IPS-20b (cell line): ENCODE data around the gene IL6.

Experiments used
- H3K27ac ChIP-seq: one replicate; pipeline ENCODE4 v1.5.1; 2013; ENCODE audit warnings: low read length
- H3K27me3 ChIP-seq: 2 replicates; pipeline ENCODE4 v1.6.1; 2013; ENCODE audit warnings: mild to moderate bottlenecking, low read length, inconsistent platforms; ENCODE audit not compliant: insufficient read depth
- H3K36me3 ChIP-seq: 2 replicates; pipeline ENCODE4 v1.6.1; 2013; ENCODE audit warnings: low read depth, mild to moderate bottlenecking, inconsistent platforms, low read length, moderate library complexity; ENCODE audit not compliant: insufficient read depth
- H3K4me1 ChIP-seq: 2 replicates; pipeline ENCODE4 v1.6.1; 2013; ENCODE audit warnings: mild to moderate bottlenecking, control low read depth, inconsistent platforms, low read length, moderate library complexity; ENCODE audit not compliant: insufficient read depth
- H3K4me3 ChIP-seq: 2 replicates; pipeline ENCODE4 v1.5.1; 2013; ENCODE audit warnings: mild to moderate bottlenecking, low read length, inconsistent platforms
- H3K9ac ChIP-seq: 2 replicates; pipeline ENCODE4 v1.6.1; 2013; ENCODE audit warnings: low read depth, mild to moderate bottlenecking, inconsistent platforms, low read length, moderate library complexity
- H3K9me3 ChIP-seq: 2 replicates; pipeline ENCODE4 v1.6.1; 2013; ENCODE audit warnings: mild to moderate bottlenecking, low read depth, low read length, inconsistent platforms; ENCODE audit not compliant: insufficient read depth

The IL6 gene

DNA sequence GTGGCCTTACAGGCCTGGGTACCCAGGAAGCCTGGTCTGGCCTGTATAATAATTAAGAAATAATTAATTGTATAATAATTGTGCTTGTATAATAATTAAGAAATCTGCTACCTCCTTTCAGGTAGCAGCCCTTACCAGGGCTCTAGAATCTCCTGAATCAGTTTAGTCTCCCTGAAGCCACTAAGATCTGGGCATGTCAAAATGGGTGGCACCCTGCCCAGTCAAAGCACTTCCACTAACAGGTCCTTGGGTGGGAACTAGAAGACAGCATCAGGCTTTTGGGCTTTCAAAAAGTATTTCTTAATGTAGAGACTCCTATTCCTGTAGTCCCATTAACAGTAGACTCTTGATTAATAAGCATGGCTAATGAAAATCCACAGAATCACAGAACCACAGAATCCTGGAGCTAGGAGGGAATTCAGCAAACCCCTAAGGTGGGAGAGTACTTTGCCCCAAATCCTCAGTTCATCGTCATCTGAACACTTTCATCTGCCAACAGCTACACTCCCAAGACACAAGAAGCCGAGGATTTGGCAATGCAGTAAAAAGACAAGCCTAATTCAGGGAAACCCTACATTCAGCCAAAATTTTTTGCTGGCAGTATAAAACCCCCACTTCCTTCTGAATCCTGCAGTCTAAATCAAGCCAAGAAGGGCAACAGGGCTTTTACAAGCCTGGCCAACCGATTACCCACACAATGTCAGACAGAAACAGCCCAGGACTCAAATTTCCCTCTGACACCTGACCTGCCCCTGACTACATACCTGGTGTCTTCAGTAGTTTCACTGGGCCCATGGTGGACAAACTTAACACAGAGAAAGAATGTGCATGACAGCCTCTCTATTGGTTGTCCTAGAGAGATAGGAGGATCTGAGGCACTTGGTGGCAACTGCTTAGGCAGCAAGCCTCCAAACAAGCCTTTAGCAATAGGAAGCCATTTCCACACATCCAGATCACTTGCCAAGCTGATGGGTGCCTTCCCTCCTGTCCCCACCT is 5.9 kb upstream of the IL6 start:
- Histone ChIP-seq H3K4me1 (peaks cover 3% of the 10 kb centered on the region), H3K36me3 (no peaks in the 10 kb centered on the region), H3K4me3 (no peak overlapping the region), H3K9me3 (no peaks in the 10 kb centered on the region), H3K27me3 (no peaks in the 10 kb centered on the region; the same call in 1 of the 2 replicates), H3K9ac (no peak overlapping the region), H3K27ac (no peak overlapping the region)

DNA sequence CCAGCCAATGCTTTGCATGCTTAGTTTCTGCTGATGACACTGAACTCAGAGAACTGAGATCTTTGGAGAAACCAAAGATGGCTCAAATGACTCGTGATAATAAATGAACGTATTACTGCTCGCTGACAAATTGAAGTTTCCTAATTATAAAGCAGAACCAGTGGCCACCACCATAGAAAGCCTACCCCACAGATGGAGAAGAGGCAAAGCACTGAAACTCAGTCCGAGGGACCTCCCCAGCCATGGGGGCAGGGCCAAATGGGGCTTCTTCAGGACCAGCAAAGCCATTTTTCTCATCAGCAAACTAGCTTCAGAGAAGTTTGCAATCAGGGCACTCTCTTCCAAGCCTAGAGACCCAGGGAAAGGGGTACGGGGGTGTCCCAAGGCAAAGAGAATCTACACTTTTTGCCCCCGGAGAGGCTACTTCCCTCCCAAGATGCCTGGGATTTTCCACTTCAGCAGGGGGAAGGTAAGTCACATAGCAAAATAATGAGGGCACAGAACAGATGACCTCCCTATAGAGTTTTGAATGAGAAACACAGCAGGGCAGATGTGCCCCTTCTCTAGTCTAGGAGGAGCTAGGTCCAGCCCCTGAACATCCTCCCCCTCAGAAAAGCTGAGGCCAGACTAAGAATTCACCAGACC is 4.3 kb upstream of the IL6 start:
- no peak overlapping the region for H3K27ac ChIP-seq

GRCh38 chr7:22723181-22723601 is 3.8 kb upstream of the IL6 start:
- Histone ChIP-seq H3K36me3 (no peaks in the 10 kb centered on the region), H3K27me3 (peaks cover 8% of the 10 kb centered on the region; the same call in 1 of the 2 replicates), H3K9ac (no peak overlapping the region), H3K4me3 (no peak overlapping the region), H3K27ac (no peak overlapping the region), H3K4me1 (peaks cover under 1% of the 10 kb centered on the region), H3K9me3 (no peaks in the 10 kb centered on the region)

More for the DNA sequence above, 4.3 kb upstream of the IL6 start:
- Histone ChIP-seq H3K36me3 (no peaks in the 10 kb centered on the region), H3K4me1 (peaks cover 3% of the 10 kb centered on the region), H3K9me3 (no peaks in the 10 kb centered on the region), H3K4me3 (no peak overlapping the region), H3K9ac (no peak overlapping the region), H3K27me3 (peaks cover 4% of the 10 kb centered on the region; the same call in 1 of the 2 replicates)

DNA sequence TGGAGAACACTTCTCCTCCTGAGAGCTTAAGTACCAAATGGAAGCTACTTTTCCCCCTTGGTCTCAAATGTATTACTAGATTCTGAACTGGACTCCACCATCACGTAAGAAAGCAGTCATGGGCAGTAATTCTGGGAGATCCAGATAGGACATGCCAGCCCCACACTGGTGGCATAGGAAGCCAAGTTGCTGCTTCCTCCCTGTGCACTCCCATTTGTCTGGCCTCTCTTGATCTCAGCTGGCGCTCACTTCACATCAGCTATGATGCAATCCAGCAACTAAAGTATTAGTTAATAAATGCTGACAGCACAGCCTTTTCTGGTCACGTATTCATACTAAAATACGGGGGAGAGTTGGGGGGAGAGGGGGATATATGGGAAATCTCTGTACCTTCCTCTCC is 3.4 kb upstream of the IL6 start:
- Histone ChIP-seq H3K4me3 (no peak overlapping the region), H3K36me3 (no peaks in the 10 kb centered on the region), H3K4me1 (no peaks in the 10 kb centered on the region; the same call in 1 of the 2 replicates), H3K27ac (no peak overlapping the region), H3K9ac (no peak overlapping the region), H3K9me3 (no peaks in the 10 kb centered on the region), H3K27me3 (peaks cover 8% of the 10 kb centered on the region; the same call in 1 of the 2 replicates)

- Histone ChIP-seq H3K4me1 (no peaks in the 10 kb centered on the region; the same call in 1 of the 2 replicates), H3K9me3 (no peaks in the 10 kb centered on the region), H3K4me3 (no peak overlapping the region), H3K27me3 (peaks cover 8% of the 10 kb centered on the region; the same call in 1 of the 2 replicates), H3K27ac (no peak overlapping the region), H3K9ac (no peak overlapping the region), H3K36me3 (no peaks in the 10 kb centered on the region)
These were observed 2.1 kb upstream of the IL6 start for GRCh38 chr7:22724861-22725260.

DNA sequence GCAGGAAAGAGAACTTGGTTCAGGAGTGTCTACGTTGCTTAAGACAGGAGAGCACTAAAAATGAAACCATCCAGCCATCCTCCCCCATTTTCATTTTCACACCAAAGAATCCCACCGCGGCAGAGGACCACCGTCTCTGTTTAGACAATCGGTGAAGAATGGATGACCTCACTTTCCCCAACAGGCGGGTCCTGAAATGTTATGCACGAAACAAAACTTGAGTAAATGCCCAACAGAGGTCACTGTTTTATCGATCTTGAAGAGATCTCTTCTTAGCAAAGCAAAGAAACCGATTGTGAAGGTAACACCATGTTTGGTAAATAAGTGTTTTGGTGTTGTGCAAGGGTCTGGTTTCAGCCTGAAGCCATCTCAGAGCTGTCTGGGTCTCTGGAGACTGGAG is 1.4 kb upstream of the IL6 start:
- H3K36me3 ChIP-seq, result no peaks in the 10 kb centered on the region
- H3K9me3 ChIP-seq, result no peaks in the 10 kb centered on the region
- H3K27me3 ChIP-seq, result peaks cover 8% of the 10 kb centered on the region; the same call in 1 of the 2 replicates
- H3K4me1 ChIP-seq, result no peaks in the 10 kb centered on the region; the same call in 1 of the 2 replicates
- no peak overlapping the region for H3K9ac ChIP-seq
- H3K4me3 ChIP-seq, result no peak overlapping the region
- H3K27ac ChIP-seq, result no peak overlapping the region

DNA sequence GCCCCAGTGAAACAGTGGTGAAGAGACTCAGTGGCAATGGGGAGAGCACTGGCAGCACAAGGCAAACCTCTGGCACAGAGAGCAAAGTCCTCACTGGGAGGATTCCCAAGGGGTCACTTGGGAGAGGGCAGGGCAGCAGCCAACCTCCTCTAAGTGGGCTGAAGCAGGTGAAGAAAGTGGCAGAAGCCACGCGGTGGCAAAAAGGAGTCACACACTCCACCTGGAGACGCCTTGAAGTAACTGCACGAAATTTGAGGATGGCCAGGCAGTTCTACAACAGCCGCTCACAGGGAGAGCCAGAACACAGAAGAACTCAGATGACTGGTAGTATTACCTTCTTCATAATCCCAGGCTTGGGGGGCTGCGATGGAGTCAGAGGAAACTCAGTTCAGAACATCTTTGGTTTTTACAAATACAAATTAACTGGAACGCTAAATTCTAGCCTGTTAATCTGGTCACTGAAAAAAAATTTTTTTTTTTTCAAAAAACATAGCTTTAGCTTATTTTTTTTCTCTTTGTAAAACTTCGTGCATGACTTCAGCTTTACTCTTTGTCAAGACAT is 574 bp upstream of the IL6 start:
- no peak overlapping the region for H3K27ac ChIP-seq
- H3K4me3 ChIP-seq, result 0 out of 2 replicates have a peak overlapping the region, but pooled peaks have one; percentile 3
- H3K9ac ChIP-seq, result no peak overlapping the region

DNA sequence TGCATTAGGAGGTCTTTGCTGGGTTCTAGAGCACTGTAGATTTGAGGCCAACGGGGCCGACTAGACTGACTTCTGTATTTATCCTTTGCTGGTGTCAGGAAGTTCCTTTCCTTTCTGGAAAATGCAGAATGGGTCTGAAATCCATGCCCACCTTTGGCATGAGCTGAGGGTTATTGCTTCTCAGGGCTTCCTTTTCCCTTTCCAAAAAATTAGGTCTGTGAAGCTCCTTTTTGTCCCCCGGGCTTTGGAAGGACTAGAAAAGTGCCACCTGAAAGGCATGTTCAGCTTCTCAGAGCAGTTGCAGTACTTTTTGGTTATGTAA is 675 bp downstream of the IL6 start:
- Histone ChIP-seq H3K4me3 (no peak overlapping the region), H3K4me1 (no peaks in the 10 kb centered on the region; the same call in 1 of the 2 replicates), H3K36me3 (no peaks in the 10 kb centered on the region), H3K9ac (no peak overlapping the region), H3K27me3 (peaks cover 8% of the 10 kb centered on the region; the same call in 1 of the 2 replicates), H3K27ac (no peak overlapping the region), H3K9me3 (no peaks in the 10 kb centered on the region)

More for the DNA sequence above, 574 bp upstream of the IL6 start:
- Histone ChIP-seq H3K4me1 (no peaks in the 10 kb centered on the region; the same call in 1 of the 2 replicates), H3K9me3 (no peaks in the 10 kb centered on the region), H3K27me3 (peaks cover 8% of the 10 kb centered on the region; the same call in 1 of the 2 replicates), H3K36me3 (no peaks in the 10 kb centered on the region)

DNA sequence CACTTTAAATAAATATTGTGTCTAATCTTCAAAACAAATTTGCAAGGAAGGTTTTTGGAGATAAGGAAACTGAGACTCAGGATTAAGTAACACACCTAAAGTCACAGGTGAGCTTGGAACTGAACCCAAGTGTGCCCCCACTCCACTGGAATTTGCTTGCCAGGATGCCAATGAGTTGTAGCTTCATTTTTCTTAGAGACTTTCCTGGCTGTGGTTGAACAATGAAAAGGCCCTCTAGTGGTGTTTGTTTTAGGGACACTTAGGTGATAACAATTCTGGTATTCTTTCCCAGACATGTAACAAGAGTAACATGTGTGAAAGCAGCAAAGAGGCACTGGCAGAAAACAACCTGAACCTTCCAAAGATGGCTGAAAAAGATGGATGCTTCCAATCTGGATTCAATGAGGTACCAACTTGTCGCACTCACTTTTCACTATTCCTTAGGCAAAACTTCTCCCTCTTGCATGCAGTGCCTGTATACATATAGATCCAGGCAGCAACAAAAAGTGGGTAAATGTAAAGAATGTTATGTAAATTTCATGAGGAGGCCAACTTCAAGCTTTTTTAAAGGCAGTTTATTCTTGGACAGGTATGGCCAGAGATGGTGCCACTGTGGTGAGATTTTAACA is 1.5 kb downstream of the IL6 start:
- Histone ChIP-seq H3K27me3 (peaks cover 8% of the 10 kb centered on the region; the same call in 1 of the 2 replicates), H3K27ac (no peak overlapping the region), H3K4me1 (no peaks in the 10 kb centered on the region; the same call in 1 of the 2 replicates), H3K36me3 (no peaks in the 10 kb centered on the region), H3K4me3 (no peak overlapping the region), H3K9me3 (no peaks in the 10 kb centered on the region), H3K9ac (no peak overlapping the region)

GRCh38 chr7:22729180-22729825 is 2.3 kb downstream of the IL6 start:
- Histone ChIP-seq H3K9me3 (no peaks in the 10 kb centered on the region), H3K27ac (no peak overlapping the region), H3K4me1 (no peaks in the 10 kb centered on the region; the same call in 1 of the 2 replicates), H3K36me3 (no peaks in the 10 kb centered on the region), H3K4me3 (no peak overlapping the region), H3K9ac (no peak overlapping the region), H3K27me3 (peaks cover 8% of the 10 kb centered on the region; the same call in 1 of the 2 replicates)
